HEK293 (cell line): ENCODE data around the gene VPS18.

Experiments used
- CTCF ChIA-PET: fragments of 350-600 bp; formaldehyde crosslinking; extraction: SDS; loops from one replicate; lab custom pipeline; 2021; ENCODE audit warnings: antibody characterized with exemption; lab: Yijun Ruan, JAX
- POLR2A ChIA-PET: fragments of 300-600 bp; formaldehyde crosslinking; extraction: SDS; loops from one replicate; lab custom pipeline; 2020; ENCODE audit warnings: antibody characterized with exemption, inconsistent platforms; lab: Yijun Ruan, JAX
- H3K27ac ChIP-seq: fragments of 200-500 bp; sonication (Bioruptor generic); 2 replicates; pipeline ENCODE4 v1.5.1; 2014; ENCODE audit warnings: low read depth, low read length, control low read depth, inconsistent platforms; ENCODE audit errors: extremely low read depth
- H3K36me3 ChIP-seq, 2 experiments: fragments of 200-500 bp in 1 of 2; sonication (Bioruptor generic) in 1 of 2; 1 replicate in 1 of 2; 2 replicates in 1 of 2; pipeline ENCODE4 v1.5.1; 2014 to 2017; ENCODE audit warnings: inconsistent platforms in 2 of 2, low read length in 2 of 2; ENCODE audit not compliant: control insufficient read depth in 2 of 2, insufficient read depth in 1 of 2
- H3K4me1 ChIP-seq: fragments of 200-500 bp; sonication (Bioruptor generic); 2 replicates; pipeline ENCODE4 v1.5.1; 2014; ENCODE audit warnings: mild to moderate bottlenecking, low read length, inconsistent platforms; ENCODE audit not compliant: control insufficient read depth, insufficient read depth
- H3K4me3 ChIP-seq: 2 replicates; pipeline ENCODE4 v1.5.1; 2011; ENCODE audit warnings: low read depth, mild to moderate bottlenecking, control low read depth, low read length, moderate library complexity
- H3K9me3 ChIP-seq: fragments of 200-500 bp; sonication (Bioruptor generic); 2 replicates; pipeline ENCODE4 v1.5.1; 2014; ENCODE audit warnings: low read depth, low read length, inconsistent platforms; ENCODE audit not compliant: control insufficient read depth, insufficient read depth
- GLI2 ChIP-seq: fragments of 450-650 bp; formaldehyde crosslinking; IDR thresholded peaks from 2 replicates; pipeline ENCODE4; 2017; ENCODE audit warnings: missing biosample characterization, missing genetic modification characterization, low read depth, borderline replicate concordance
- GLIS1 ChIP-seq: fragments of 450-650 bp; formaldehyde crosslinking; IDR thresholded peaks from 2 replicates; pipeline ENCODE4 v1.5.1; 2016; ENCODE audit warnings: missing biosample characterization, missing genetic modification characterization
- MYNN ChIP-seq: fragments of 450-650 bp; formaldehyde crosslinking; IDR thresholded peaks from 2 replicates; pipeline ENCODE4 v1.5.1; 2016; ENCODE audit warnings: missing biosample characterization, missing genetic modification characterization, borderline replicate concordance
- ZBTB48 ChIP-seq: fragments of 450-650 bp; formaldehyde crosslinking; IDR thresholded peaks from 2 replicates; pipeline ENCODE4 v1.5.1; 2016; ENCODE audit warnings: missing biosample characterization, missing genetic modification characterization
- ZNF112 ChIP-seq: fragments of 450-650 bp; formaldehyde crosslinking; IDR thresholded peaks from 2 replicates; pipeline ENCODE4 v1.5.0; 2017; ENCODE audit warnings: missing biosample characterization, missing genetic modification characterization
- ZNF169 ChIP-seq: fragments of 450-650 bp; formaldehyde crosslinking; IDR thresholded peaks from 2 replicates; pipeline ENCODE4 v1.5.1; 2016; ENCODE audit warnings: missing biosample characterization, missing genetic modification characterization
- ZNF175 ChIP-seq: fragments of 450-650 bp; formaldehyde crosslinking; IDR thresholded peaks from 2 replicates; pipeline ENCODE4 v1.5.1; 2016; ENCODE audit warnings: missing biosample characterization, missing genetic modification characterization
- ZNF211 ChIP-seq: fragments of 450-650 bp; formaldehyde crosslinking; IDR thresholded peaks from 2 replicates; pipeline ENCODE4 v1.5.1; 2016; ENCODE audit warnings: low read depth, missing biosample characterization, missing genetic modification characterization
- ZNF214 ChIP-seq: fragments of 450-650 bp; formaldehyde crosslinking; IDR thresholded peaks from 2 replicates; pipeline ENCODE4 v1.5.1; 2017; ENCODE audit warnings: missing biosample characterization, mild to moderate bottlenecking, missing genetic modification characterization, borderline replicate concordance
- ZNF404 ChIP-seq: fragments of 450-650 bp; formaldehyde crosslinking; IDR thresholded peaks from 2 replicates; pipeline ENCODE4 v1.5.1; 2017; ENCODE audit warnings: missing biosample characterization, missing genetic modification characterization
- ZNF473 ChIP-seq: fragments of 450-650 bp; formaldehyde crosslinking; IDR thresholded peaks from 2 replicates; pipeline ENCODE4 v1.5.1; 2017; ENCODE audit warnings: missing biosample characterization, missing genetic modification characterization
- ZNF624 ChIP-seq: fragments of 450-650 bp; formaldehyde crosslinking; IDR thresholded peaks from 2 replicates; pipeline ENCODE4 v1.5.1; 2017; ENCODE audit warnings: missing biosample characterization, missing genetic modification characterization
- ZNF629 ChIP-seq: fragments of 450-650 bp; formaldehyde crosslinking; IDR thresholded peaks from 2 replicates; pipeline ENCODE4 v1.5.1; 2017; ENCODE audit warnings: missing biosample characterization, missing genetic modification characterization
- ZNF677 ChIP-seq: fragments of 450-650 bp; IDR thresholded peaks from 2 replicates; pipeline ENCODE4 v1.5.0; 2018; ENCODE audit warnings: missing biosample characterization, mild to moderate bottlenecking, missing genetic modification characterization, moderate library complexity
- ZNF701 ChIP-seq: fragments of 450-650 bp; formaldehyde crosslinking; IDR thresholded peaks from 2 replicates; pipeline ENCODE4 v1.5.1; 2016; ENCODE audit warnings: missing biosample characterization, missing genetic modification characterization
- ZSCAN23 ChIP-seq: fragments of 450-650 bp; formaldehyde crosslinking; IDR thresholded peaks from 2 replicates; pipeline ENCODE4 v1.5.1; 2016; ENCODE audit warnings: missing biosample characterization, missing genetic modification characterization
- TF ChIP-seq, protein P1 (sequence below): fragments of 450-650 bp; formaldehyde crosslinking; conservative IDR thresholded peaks from 2 replicates; pipeline ENCODE4 v1.5.1; 2016; ENCODE audit warnings: low read depth, missing biosample characterization, missing genetic modification characterization
- TF ChIP-seq, protein P2 (sequence below): fragments of 450-650 bp; formaldehyde crosslinking; IDR thresholded peaks from 2 replicates; pipeline ENCODE4 v1.5.1; 2016; ENCODE audit warnings: missing biosample characterization, missing genetic modification characterization
- TF ChIP-seq, protein P3 (sequence below): fragments of 450-650 bp; formaldehyde crosslinking; IDR thresholded peaks from 2 replicates; pipeline ENCODE4 v1.5.1; 2017; ENCODE audit warnings: missing biosample characterization, missing genetic modification characterization
- TF ChIP-seq, protein P4 (sequence below): fragments of 450-650 bp; formaldehyde crosslinking; IDR thresholded peaks from 2 replicates; pipeline ENCODE4 v1.5.0; 2017; ENCODE audit warnings: missing biosample characterization, missing genetic modification characterization, borderline replicate concordance
- TF ChIP-seq, protein P5 (sequence below): fragments of 450-650 bp; formaldehyde crosslinking; IDR thresholded peaks from 2 replicates; pipeline ENCODE4 v1.5.1; 2016; ENCODE audit warnings: missing biosample characterization, missing genetic modification characterization
- TF ChIP-seq, protein P6 (sequence below): fragments of 450-650 bp; formaldehyde crosslinking; optimal IDR thresholded peaks from 2 replicates; pipeline ENCODE3; 2016; ENCODE audit warnings: missing biosample characterization, mild to moderate bottlenecking, missing genetic modification characterization

Gene VPS18

DNA sequence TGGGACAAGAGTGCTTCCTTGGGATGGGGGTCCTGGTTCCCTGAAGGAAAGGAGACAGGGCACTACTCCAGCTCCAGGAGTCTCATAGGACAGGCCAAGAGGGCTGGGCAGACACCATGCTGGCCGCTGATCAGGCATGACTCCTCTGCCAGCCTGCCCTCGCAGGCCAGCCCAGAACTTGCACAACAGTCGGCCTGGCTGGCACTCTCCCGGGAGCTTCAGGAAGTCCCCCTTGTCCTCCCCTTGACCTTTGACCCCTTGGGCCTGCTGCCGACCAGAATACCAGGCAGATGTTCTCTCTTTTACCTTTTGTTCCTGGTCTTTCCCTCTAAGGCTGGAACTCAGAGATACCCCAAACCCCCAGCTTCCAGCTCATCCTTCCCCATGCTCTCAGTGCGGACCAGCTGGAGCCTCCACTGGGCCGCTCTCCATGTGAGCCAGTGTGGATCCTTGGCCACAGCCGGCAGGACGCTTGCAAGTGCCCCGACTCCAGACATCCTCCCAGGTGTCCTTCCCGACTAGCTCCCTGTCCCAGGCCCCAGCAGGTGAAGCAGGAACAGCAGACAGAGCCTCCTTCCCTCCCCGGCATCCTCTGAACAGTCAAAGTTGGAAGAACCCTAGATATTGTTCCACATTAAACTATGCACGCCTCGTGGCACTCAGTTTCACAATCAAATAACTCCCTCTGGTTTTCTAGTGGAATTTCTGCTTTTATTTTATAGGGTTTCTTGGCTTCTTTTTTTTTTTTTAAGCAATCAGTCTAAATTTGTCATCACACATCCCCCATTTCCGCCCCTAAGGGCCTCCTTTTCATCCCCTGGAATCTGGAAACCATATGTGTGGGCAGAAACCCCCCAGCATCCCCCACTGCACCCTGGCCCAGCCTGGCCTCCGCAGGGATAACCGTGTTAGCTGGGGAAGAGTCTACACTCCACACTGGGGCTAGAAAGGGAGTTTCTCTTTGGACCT lies 15.7 kb downstream of the VPS18 start:
- TF ChIP-seq ZBTB48 (tag by site-specific recombination) (no peak), MYNN (no peak), ZNF629 (tag by site-specific recombination) (no peak), ZNF175 (tag by site-specific recombination) (no peak), ZNF473 (no peak)
- TF ChIP-seq, protein P1, sequence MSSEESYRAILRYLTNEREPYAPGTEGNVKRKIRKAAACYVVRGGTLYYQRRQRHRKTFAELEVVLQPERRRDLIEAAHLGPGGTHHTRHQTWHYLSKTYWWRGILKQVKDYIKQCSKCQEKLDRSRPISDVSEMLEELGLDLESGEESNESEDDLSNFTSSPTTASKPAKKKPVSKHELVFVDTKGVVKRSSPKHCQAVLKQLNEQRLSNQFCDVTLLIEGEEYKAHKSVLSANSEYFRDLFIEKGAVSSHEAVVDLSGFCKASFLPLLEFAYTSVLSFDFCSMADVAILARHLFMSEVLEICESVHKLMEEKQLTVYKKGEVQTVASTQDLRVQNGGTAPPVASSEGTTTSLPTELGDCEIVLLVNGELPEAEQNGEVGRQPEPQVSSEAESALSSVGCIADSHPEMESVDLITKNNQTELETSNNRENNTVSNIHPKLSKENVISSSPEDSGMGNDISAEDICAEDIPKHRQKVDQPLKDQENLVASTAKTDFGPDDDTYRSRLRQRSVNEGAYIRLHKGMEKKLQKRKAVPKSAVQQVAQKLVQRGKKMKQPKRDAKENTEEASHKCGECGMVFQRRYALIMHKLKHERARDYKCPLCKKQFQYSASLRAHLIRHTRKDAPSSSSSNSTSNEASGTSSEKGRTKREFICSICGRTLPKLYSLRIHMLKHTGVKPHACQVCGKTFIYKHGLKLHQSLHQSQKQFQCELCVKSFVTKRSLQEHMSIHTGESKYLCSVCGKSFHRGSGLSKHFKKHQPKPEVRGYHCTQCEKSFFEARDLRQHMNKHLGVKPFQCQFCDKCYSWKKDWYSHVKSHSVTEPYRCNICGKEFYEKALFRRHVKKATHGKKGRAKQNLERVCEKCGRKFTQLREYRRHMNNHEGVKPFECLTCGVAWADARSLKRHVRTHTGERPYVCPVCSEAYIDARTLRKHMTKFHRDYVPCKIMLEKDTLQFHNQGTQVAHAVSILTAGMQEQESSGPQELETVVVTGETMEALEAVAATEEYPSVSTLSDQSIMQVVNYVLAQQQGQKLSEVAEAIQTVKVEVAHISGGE = no peak
- TF ChIP-seq, protein P2, sequence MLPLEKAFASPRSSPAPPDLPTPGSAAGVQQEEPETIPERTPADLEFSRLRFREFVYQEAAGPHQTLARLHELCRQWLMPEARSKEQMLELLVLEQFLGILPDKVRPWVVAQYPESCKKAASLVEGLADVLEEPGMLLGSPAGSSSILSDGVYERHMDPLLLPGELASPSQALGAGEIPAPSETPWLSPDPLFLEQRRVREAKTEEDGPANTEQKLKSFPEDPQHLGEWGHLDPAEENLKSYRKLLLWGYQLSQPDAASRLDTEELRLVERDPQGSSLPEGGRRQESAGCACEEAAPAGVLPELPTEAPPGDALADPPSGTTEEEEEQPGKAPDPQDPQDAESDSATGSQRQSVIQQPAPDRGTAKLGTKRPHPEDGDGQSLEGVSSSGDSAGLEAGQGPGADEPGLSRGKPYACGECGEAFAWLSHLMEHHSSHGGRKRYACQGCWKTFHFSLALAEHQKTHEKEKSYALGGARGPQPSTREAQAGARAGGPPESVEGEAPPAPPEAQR (tag by site-specific recombination) = no peak
- TF ChIP-seq, protein P3, sequence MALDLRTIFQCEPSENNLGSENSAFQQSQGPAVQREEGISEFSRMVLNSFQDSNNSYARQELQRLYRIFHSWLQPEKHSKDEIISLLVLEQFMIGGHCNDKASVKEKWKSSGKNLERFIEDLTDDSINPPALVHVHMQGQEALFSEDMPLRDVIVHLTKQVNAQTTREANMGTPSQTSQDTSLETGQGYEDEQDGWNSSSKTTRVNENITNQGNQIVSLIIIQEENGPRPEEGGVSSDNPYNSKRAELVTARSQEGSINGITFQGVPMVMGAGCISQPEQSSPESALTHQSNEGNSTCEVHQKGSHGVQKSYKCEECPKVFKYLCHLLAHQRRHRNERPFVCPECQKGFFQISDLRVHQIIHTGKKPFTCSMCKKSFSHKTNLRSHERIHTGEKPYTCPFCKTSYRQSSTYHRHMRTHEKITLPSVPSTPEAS (tag by site-specific recombination) = no peak
- Histone ChIP-seq H3K36me3 (peaks cover 0 to 1% of the 10 kb centered on the region in 2 experiments; a peak in 1 of 3 replicates), H3K9me3 (no peaks in the 10 kb centered on the region), H3K27ac (no peak overlapping the region), H3K4me3 (no peak overlapping the region), H3K4me1 (peaks cover 2% of the 10 kb centered on the region; the same call in 1 of the 2 replicates)
- CTCF ChIA-PET = interaction anchor here (1.1 to 3.1 kb wide), 5 partner anchors 14 to 112 kb away, joined by 3 to 18 read pairs (median 5); no protein-coding TSS in a partner anchor
- POLR2A ChIA-PET = no interaction called here

DNA sequence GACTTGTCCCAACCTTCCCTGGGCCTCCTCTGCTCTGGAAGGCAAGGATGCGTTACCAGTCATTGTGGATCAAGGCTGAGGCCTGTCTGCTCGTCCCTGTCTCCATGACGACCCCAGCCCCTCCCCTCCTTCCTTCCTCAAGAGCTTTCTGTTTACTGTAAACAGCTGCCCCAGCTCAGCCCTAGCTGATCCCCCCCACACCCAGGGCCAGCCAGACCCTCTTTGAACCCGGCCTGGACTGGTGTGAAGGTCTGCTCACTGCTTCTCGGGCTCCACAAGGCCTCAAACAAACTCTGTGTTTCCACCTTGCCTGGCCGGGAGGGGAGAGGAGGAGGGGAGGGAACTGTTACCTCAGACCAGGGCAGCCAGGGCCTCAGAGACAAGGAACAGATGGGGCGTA lies 16.9 kb downstream of the VPS18 start:
- peaks cover 2% of the 10 kb centered on the region; the same call in 1 of the 2 replicates for H3K4me1 ChIP-seq
- no peaks in the 10 kb centered on the region for H3K36me3 ChIP-seq
- no peaks in the 10 kb centered on the region for H3K9me3 ChIP-seq
- H3K27ac ChIP-seq = no peak overlapping the region
- H3K4me3 ChIP-seq = no peak overlapping the region
- ChIA-PET CTCF (interaction anchor here (0.6 to 1.5 kb wide), 3 partner anchors 18 to 111 kb away, joined by 3 read pairs; partner anchors contain the start of gene DLL4), POLR2A (no interaction called here)
- TF ChIP-seq, protein P4, sequence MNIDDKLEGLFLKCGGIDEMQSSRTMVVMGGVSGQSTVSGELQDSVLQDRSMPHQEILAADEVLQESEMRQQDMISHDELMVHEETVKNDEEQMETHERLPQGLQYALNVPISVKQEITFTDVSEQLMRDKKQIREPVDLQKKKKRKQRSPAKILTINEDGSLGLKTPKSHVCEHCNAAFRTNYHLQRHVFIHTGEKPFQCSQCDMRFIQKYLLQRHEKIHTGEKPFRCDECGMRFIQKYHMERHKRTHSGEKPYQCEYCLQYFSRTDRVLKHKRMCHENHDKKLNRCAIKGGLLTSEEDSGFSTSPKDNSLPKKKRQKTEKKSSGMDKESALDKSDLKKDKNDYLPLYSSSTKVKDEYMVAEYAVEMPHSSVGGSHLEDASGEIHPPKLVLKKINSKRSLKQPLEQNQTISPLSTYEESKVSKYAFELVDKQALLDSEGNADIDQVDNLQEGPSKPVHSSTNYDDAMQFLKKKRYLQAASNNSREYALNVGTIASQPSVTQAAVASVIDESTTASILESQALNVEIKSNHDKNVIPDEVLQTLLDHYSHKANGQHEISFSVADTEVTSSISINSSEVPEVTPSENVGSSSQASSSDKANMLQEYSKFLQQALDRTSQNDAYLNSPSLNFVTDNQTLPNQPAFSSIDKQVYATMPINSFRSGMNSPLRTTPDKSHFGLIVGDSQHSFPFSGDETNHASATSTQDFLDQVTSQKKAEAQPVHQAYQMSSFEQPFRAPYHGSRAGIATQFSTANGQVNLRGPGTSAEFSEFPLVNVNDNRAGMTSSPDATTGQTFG (tag by site-specific recombination) = no peak
- TF ChIP-seq GLIS1 (tag by site-specific recombination) (no peak), ZSCAN23 (no peak), ZNF211 (tag by site-specific recombination) (no peak), ZNF112 (tag by site-specific recombination) (no peak), ZNF624 (tag by site-specific recombination) (no peak), ZNF169 (tag by site-specific recombination) (no peak), ZNF701 (tag by site-specific recombination) (no peak), ZNF214 (tag by site-specific recombination) (no peak), ZNF404 (tag by site-specific recombination) (no peak), GLI2 (tag by site-specific recombination) (no peak), ZNF677 (no peak)
- TF ChIP-seq, protein P5, sequence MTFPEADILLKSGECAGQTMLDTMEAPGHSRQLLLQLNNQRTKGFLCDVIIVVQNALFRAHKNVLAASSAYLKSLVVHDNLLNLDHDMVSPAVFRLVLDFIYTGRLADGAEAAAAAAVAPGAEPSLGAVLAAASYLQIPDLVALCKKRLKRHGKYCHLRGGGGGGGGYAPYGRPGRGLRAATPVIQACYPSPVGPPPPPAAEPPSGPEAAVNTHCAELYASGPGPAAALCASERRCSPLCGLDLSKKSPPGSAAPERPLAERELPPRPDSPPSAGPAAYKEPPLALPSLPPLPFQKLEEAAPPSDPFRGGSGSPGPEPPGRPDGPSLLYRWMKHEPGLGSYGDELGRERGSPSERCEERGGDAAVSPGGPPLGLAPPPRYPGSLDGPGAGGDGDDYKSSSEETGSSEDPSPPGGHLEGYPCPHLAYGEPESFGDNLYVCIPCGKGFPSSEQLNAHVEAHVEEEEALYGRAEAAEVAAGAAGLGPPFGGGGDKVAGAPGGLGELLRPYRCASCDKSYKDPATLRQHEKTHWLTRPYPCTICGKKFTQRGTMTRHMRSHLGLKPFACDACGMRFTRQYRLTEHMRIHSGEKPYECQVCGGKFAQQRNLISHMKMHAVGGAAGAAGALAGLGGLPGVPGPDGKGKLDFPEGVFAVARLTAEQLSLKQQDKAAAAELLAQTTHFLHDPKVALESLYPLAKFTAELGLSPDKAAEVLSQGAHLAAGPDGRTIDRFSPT (tag by site-specific recombination) = no peak
- TF ChIP-seq, protein P6, sequence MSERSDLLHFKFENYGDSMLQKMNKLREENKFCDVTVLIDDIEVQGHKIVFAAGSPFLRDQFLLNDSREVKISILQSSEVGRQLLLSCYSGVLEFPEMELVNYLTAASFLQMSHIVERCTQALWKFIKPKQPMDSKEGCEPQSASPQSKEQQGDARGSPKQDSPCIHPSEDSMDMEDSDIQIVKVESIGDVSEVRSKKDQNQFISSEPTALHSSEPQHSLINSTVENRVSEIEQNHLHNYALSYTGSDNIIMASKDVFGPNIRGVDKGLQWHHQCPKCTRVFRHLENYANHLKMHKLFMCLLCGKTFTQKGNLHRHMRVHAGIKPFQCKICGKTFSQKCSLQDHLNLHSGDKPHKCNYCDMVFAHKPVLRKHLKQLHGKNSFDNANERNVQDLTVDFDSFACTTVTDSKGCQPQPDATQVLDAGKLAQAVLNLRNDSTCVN = no peak
